Glomerular visceral epithelial cell (primary cell): ENCODE data around the gene TUFT1.
A peak's percentile ranks its signal among the peaks of the same experiment; 100 is the strongest.
"Not testable (repeated sequence)": the region's sequence is repeated elsewhere in the genome, so short reads cannot be mapped to it uniquely, and the experiment has no call there.

Experiments
- DNase-seq: peaks from one replicate; pipeline ENCODE4 v3.0.0-alpha.2; 2016; ENCODE audit errors: extremely low spot score

Gene TUFT1

DNA sequence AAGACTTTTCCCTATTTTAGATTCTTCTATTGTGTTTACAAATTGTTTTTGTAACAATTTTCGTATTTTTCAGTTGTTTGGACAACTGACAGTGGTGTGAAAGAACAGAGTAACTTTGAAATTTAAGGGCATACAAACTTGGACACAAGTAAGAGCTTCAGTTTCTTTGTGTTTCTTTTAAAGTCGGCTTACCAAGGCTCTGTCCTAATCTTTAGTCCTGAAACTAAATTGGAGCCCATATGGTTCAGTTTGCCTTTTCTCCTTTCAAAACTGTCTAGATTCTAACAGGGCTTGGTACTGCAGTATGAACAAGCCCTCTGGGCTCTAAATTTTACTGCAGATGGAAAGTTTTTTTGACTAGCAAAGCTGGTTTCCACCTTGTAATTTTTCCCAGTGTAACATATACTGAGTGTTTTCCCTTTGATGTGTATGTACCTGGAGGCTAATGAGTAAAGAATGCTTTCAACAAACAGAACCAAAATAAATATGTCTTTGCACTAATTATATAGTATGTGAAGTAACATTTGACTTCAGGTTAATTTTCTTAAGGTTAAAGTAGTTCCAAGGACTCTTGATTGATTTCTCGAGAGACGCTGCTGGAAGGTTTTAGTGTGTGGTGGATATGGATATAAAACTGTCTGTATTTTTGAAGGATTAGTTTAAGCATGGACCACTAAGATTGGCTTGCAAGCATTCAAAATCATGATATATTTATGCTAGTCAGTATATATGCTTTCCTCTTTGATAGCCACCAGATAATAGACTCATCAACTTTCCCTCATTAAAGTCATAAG, 75.8 kb downstream of the TUFT1 start:
- no peak for DNase-seq

DNA sequence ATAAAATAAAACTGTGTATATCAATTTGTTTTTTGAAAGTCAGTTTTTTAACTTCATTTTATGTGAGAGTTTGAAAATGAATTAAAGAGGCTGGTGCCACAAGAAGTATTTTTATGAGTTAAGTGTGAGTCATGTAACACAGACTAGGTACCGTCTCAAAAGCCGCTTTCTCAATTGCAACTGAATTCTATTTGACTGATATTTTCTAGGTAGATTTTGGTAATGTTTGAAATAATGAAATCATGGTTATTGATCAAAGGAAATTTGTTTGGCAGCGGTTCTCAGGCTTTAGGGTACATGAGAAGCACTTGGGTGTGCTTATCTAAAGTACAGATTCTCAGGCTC, 76.4 kb downstream of the TUFT1 start:
- DNase-seq, result no peak

- DNase-seq, result no peak
These were observed 77.9 kb downstream of the TUFT1 start for GRCh38 chr1:151618003-151618402.

- no peak for DNase-seq
These were observed 78.4 kb downstream of the TUFT1 start for GRCh38 chr1:151618470-151618869.

GRCh38 chr1:151618996-151619395, 78.9 kb downstream of the TUFT1 start:
- DNase-seq, result not testable (repeated sequence)

GRCh38 chr1:151619489-151620093, 79.5 kb downstream of the TUFT1 start:
- DNase-seq, result peak; percentile 33

DNA sequence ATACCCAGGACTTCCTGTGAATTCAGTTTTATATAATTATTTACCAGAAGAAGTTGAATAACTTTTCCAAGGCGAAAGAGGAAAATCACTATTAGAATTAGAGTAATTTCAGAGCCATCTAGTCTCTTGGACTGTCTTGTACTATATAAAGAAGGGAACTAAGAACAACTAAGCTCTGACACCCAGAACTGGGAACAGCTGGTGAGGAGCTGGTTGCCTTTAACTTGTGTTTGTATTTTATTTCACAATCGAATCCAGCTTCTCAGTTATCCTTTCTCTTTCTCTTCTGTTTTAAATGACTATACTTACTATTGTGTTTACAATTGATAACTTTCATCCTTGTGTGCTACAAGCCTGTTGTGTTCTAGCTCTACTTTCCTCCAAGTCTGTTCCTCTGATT, 80.2 kb downstream of the TUFT1 start:
- no peak for DNase-seq

DNA sequence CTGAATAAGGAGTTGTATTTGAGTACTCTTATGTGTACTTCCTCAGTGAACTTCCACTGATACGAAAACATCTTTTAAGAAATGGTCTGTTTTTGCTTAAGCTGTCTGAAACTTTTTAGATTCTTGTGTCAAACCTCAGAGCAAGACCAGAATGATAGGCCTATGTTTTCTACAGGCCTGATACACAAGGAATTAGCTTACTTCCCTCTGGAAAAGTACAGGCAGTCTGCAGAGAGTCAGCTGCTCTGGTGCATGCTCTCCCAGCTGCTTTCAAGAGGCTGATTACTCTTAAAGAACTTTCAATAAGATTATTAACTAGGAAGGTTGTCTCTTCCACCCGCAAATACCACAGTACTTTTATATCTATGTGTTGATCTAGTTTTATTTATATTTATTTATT, 81.2 kb downstream of the TUFT1 start:
- no peak for DNase-seq

DNA sequence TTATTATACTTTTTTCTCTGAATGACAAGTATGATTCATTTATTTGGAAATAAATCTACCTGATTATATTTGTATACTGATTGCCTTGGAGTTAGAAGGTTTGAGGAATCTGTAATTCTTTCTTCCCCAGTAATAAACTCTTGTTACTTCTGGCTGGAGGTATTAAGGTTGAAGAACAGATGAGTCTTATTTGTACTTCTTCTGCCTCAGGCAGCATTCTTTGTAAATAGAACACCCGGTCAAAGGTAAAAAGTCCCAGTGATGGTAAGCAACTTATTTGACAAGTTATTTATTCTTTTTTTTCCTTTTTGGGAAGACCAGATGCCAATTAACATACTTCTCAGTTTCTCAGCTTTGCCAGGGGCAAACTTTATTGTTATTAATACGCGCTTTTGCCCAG, 84.7 kb downstream of the TUFT1 start:
- no peak for DNase-seq

DNA sequence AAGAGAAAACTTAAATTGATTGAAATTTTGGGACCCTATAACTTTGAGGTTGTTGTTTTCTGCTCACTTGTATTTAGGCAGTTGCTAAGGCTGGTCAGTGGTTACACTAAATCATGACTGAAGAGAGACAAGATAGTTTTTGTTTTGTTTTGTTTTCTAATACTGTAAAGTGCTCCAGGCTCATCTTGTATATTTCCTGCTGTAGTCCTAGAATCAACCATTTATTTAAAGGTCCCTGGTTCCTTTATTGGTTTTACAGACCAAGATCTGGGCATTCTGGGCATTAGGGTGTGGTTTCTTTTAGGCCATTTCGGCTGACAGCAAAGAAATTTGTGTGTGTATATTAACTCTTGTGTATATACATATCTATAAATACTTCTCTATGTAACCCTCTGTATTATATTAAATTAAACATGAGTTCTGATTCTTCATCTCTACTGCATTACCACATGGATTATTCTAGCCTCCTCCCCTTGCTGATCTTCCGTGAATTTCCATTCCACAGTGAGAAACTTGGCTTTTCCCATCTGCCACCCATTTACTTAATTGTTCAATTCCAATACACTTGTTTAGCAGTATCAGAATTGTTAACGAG, 86.7 kb downstream of the TUFT1 start:
- DNase-seq, result no peak

DNA sequence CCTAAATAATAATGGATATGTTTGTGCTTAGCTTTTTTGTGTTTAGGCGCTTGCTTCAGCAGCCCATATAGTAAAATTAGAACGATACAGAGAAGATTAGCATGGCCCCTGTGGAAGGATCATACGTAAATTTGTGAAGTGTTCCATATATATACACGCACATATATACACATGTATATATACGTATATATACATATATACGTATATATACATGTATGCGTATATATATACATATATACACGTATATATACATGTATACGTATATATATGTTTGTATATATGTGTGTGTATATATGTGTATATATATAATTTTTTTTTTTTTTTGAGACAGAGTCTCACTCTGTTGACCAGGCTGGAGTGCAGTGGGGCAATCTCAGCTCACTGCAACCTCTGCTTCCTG, 89.2 kb downstream of the TUFT1 start:
- no peak for DNase-seq
